DND-41 (cell line): Measurements from ENCODE around the gene AKR1B1.

Experiments
- ATAC-seq: fragments of 200-7000 bp; cut with Tn5 transposase; 3 replicates; pipeline ENCODE4 v1.9.1; 2021; ENCODE audit warnings: low read depth; ENCODE audit not compliant: insufficient read depth
- DNase-seq: peaks from one replicate; pipeline ENCODE4 v3.0.0-alpha.2; 2020
- H2AFZ ChIP-seq: 2 replicates; pipeline ENCODE4 v1.6.0; 2012; ENCODE audit warnings: low read depth, low read length
- H3K27ac ChIP-seq: 2 replicates; pipeline ENCODE4 v1.5.1; 2012; ENCODE audit warnings: low read length, inconsistent platforms
- H3K27me3 ChIP-seq: fragments of 200-600 bp; sonication (generic); 2 replicates; pipeline ENCODE4 v1.6.0; 2012; ENCODE audit warnings: low read length, mild to moderate bottlenecking, inconsistent platforms; ENCODE audit not compliant: insufficient read depth, poor library complexity
- H3K36me3 ChIP-seq: 2 replicates; pipeline ENCODE4 v1.5.1; 2012; ENCODE audit warnings: low read length, inconsistent platforms; ENCODE audit not compliant: insufficient read depth
- H3K4me1 ChIP-seq: 2 replicates; pipeline ENCODE4 v1.5.1; 2012; ENCODE audit warnings: mild to moderate bottlenecking, low read length; ENCODE audit not compliant: insufficient read depth
- H3K4me2 ChIP-seq: 2 replicates; pipeline ENCODE4 v1.6.0; 2012; ENCODE audit warnings: mild to moderate bottlenecking, moderate library complexity, low read length, inconsistent platforms; ENCODE audit not compliant: insufficient read depth
- H3K4me3 ChIP-seq, 2 experiments: fragments of 200-600 bp in 1 of 2; shearing (Covaris generic) in 1 of 2; 2 replicates each; pipeline ENCODE4 v1.5.1; 2012 to 2016; ENCODE audit warnings: inconsistent platforms in 2 of 2, low read length in 2 of 2, mild to moderate bottlenecking in 2 of 2, low read depth in 1 of 2, moderate library complexity in 1 of 2
- H3K79me2 ChIP-seq: 2 replicates; pipeline ENCODE4 v1.6.0; 2012; ENCODE audit warnings: low read length, inconsistent platforms; ENCODE audit not compliant: insufficient read depth
- H3K9ac ChIP-seq: 2 replicates; pipeline ENCODE4 v1.6.0; 2012; ENCODE audit warnings: low read depth, mild to moderate bottlenecking, inconsistent platforms, low read length, moderate library complexity
- H3K9me3 ChIP-seq: 2 replicates; pipeline ENCODE4 v1.5.1; 2012; ENCODE audit warnings: low read length, moderate library complexity, mild to moderate bottlenecking, inconsistent platforms; ENCODE audit not compliant: insufficient read depth, severe bottlenecking
- H4K20me1 ChIP-seq: 2 replicates; pipeline ENCODE4 v1.6.0; 2012; ENCODE audit warnings: low read length; ENCODE audit not compliant: insufficient read depth
- EZH2 ChIP-seq: IDR thresholded peaks from 3 replicates; pipeline ENCODE4 v1.6.1; 2012; ENCODE audit warnings: borderline replicate concordance, low read depth, mild to moderate bottlenecking, moderate library complexity, low read length, inconsistent platforms; ENCODE audit not compliant: severe bottlenecking
- TF ChIP-seq, protein P1 (sequence below): IDR thresholded peaks from 2 replicates; pipeline ENCODE4 v1.5.1; 2012; ENCODE audit warnings: borderline replicate concordance, low read length, moderate library complexity, mild to moderate bottlenecking; ENCODE audit not compliant: poor library complexity, severe bottlenecking; ENCODE audit errors: extremely low read depth

AKR1B1 gene

DNA sequence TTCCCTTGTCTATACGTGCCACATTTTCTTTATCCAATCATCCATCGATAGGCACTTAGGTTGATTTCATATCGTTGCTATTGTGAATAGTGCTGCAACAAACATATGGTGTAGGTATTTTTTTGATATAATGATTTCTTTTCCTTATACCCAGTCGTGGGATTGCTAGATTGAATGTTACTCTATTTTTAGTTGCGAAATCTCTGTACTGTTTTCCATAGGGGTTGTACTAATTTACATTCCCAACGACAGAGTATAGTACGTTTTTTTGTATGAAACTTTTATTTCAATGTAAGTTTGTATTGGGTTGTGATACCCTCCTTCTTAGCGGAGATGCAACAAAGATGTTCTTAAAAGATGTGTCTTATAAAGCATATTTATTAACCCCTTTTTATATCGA is 30.0 kb downstream of the AKR1B1 start:
- Histone ChIP-seq H3K9ac (no peak overlapping the region), H4K20me1 (no peaks in the 10 kb centered on the region), H3K79me2 (no peaks in the 10 kb centered on the region), H3K9me3 (no peaks in the 10 kb centered on the region), H3K36me3 (no peaks in the 10 kb centered on the region), H3K4me2 (no peak overlapping the region), H3K4me3 (no peak overlapping the region), H3K4me1 (peaks cover 14% of the 10 kb centered on the region), H3K27ac (no peak overlapping the region), H3K27me3 (peaks cover 3% of the 10 kb centered on the region), H2AFZ (no peak overlapping the region)
- ATAC-seq (no peak), DNase-seq (no peak)
- no peak for TF ChIP-seq EZH2
- TF ChIP-seq, protein P1, sequence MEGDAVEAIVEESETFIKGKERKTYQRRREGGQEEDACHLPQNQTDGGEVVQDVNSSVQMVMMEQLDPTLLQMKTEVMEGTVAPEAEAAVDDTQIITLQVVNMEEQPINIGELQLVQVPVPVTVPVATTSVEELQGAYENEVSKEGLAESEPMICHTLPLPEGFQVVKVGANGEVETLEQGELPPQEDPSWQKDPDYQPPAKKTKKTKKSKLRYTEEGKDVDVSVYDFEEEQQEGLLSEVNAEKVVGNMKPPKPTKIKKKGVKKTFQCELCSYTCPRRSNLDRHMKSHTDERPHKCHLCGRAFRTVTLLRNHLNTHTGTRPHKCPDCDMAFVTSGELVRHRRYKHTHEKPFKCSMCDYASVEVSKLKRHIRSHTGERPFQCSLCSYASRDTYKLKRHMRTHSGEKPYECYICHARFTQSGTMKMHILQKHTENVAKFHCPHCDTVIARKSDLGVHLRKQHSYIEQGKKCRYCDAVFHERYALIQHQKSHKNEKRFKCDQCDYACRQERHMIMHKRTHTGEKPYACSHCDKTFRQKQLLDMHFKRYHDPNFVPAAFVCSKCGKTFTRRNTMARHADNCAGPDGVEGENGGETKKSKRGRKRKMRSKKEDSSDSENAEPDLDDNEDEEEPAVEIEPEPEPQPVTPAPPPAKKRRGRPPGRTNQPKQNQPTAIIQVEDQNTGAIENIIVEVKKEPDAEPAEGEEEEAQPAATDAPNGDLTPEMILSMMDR, result no peak

GRCh38 chr7:134427896-134428295 is 31.0 kb downstream of the AKR1B1 start:
- no peaks in the 10 kb centered on the region for H4K20me1 ChIP-seq
- ATAC-seq (no peak), DNase-seq (no peak)
- no peak overlapping the region for H3K4me3 ChIP-seq
- H3K27me3 ChIP-seq, result peaks cover 3% of the 10 kb centered on the region
- no peak overlapping the region for H3K27ac ChIP-seq
- no peak overlapping the region for H3K4me2 ChIP-seq
- H3K4me1 ChIP-seq, result peaks cover 12% of the 10 kb centered on the region
- H3K79me2 ChIP-seq, result no peaks in the 10 kb centered on the region
- H3K9me3 ChIP-seq, result no peaks in the 10 kb centered on the region
- H3K9ac ChIP-seq, result no peak overlapping the region
- no peak for TF ChIP-seq EZH2
- TF ChIP-seq, protein P1, result no peak
- H3K36me3 ChIP-seq, result no peaks in the 10 kb centered on the region
- H2AFZ ChIP-seq, result no peak overlapping the region

GRCh38 chr7:134425777-134426176 is 33.1 kb downstream of the AKR1B1 start:
- no peak overlapping the region for H3K4me3 ChIP-seq
- no peaks in the 10 kb centered on the region for H3K36me3 ChIP-seq
- no peaks in the 10 kb centered on the region for H3K9me3 ChIP-seq
- no peak overlapping the region for H2AFZ ChIP-seq
- no peaks in the 10 kb centered on the region for H3K79me2 ChIP-seq
- no peaks in the 10 kb centered on the region for H4K20me1 ChIP-seq
- DNase-seq (no peak), ATAC-seq (no peak)
- H3K4me2 ChIP-seq, result no peak overlapping the region
- no peak overlapping the region for H3K27ac ChIP-seq
- H3K9ac ChIP-seq, result no peak overlapping the region
- H3K4me1 ChIP-seq, result no peaks in the 10 kb centered on the region
- H3K27me3 ChIP-seq, result peaks cover 4% of the 10 kb centered on the region
- no peak for TF ChIP-seq EZH2

GRCh38 chr7:134422638-134423037 is 36.3 kb downstream of the AKR1B1 start:
- no peak overlapping the region for H2AFZ ChIP-seq
- no peaks in the 10 kb centered on the region for H4K20me1 ChIP-seq
- ATAC-seq, result no peak

More at GRCh38 chr7:134422638-134423037, 36.3 kb downstream of the AKR1B1 start:
- no peaks in the 10 kb centered on the region for H3K9me3 ChIP-seq
- no peak overlapping the region for H3K9ac ChIP-seq
- peaks cover 17% of the 10 kb centered on the region; the same call in 1 of the 2 replicates for H3K4me1 ChIP-seq
- H3K4me3 ChIP-seq, result no peak overlapping the region
- peaks cover 4% of the 10 kb centered on the region for H3K27me3 ChIP-seq
- no peak overlapping the region for H3K4me2 ChIP-seq
- DNase-seq, result no peak
- no peak overlapping the region for H3K27ac ChIP-seq
- no peak for TF ChIP-seq EZH2
- TF ChIP-seq, protein P1, result no peak
- H3K79me2 ChIP-seq, result no peaks in the 10 kb centered on the region
- H3K36me3 ChIP-seq, result no peaks in the 10 kb centered on the region
